ENCODE measurements around the gene RHNO1.

DNA sequence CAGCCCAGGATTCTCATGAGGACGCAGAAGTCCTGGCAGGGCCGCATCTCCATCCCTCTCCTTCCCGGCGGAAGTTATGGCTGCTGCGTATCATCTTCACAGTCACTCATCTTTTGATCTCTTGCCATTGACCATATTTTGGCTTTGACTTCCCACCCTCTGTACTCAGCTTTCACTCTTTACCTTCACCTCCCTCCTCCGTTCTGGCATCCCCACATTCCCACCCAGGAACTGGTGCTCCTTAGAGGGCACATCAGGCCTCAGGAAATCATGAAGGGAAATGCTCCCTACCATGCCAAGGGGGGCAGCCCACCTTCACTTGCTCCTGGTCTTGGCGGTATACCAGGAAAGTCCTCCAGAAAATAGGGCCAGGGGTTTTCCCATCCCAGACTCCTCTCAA lies 21.5 kb upstream of the RHNO1 start:
- TF ChIP-seq, protein P1, sequence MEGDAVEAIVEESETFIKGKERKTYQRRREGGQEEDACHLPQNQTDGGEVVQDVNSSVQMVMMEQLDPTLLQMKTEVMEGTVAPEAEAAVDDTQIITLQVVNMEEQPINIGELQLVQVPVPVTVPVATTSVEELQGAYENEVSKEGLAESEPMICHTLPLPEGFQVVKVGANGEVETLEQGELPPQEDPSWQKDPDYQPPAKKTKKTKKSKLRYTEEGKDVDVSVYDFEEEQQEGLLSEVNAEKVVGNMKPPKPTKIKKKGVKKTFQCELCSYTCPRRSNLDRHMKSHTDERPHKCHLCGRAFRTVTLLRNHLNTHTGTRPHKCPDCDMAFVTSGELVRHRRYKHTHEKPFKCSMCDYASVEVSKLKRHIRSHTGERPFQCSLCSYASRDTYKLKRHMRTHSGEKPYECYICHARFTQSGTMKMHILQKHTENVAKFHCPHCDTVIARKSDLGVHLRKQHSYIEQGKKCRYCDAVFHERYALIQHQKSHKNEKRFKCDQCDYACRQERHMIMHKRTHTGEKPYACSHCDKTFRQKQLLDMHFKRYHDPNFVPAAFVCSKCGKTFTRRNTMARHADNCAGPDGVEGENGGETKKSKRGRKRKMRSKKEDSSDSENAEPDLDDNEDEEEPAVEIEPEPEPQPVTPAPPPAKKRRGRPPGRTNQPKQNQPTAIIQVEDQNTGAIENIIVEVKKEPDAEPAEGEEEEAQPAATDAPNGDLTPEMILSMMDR (IDR thresholded peaks at IDR 0.05; ENCODE audit: low read length): no peak
- no peak for TF ChIP-seq EZH2 (IDR thresholded peaks at IDR 0.05; ENCODE audit: borderline replicate concordance, low read length)

Measured in OCI-LY1 (cell line).